ENCODE data around the gene PRR12.
A peak's percentile ranks its signal among the peaks of the same experiment; 100 is the strongest.

- TF ChIP-seq CTCF (IDR thresholded peaks at IDR 0.05; ENCODE audit: low read length) (peak; percentile 85), EZH2 (optimal IDR thresholded peaks at IDR 0.05; ENCODE audit: low read depth, low read length) (no peak)
Measured at GRCh38 chr19:49546825-49547565, 44.0 kb upstream of the PRR12 start.
